Stimulated activated CD8-positive, alpha-beta memory T cell treated with anti-CD3 and anti-CD28 coated beads, Interleukin-7, amount 100 ng/mL, for 48 hours (primary cell): Measurements from ENCODE around the gene KCNAB2.

Experiments used
- DNase-seq, 2 donors: peaks; one replicate each; pipeline ENCODE4 v3.0.0-alpha.2; 2020; ENCODE audit warnings: low read depth in 1 of 2; ENCODE audit errors: extremely low read depth in 1 of 2

Gene KCNAB2

GRCh38 chr1:6045561-6045960 is at the start of gene KCNAB2:
Gene KCNAB2 (plus strand): TSS chr1:6045888. CDS start chr1:6051537, 5,649 bp downstream.
- no peak for DNase-seq

- DNase-seq, result no peak
Observed at GRCh38 chr1:5996641-5997270, 48.9 kb upstream of the KCNAB2 start.

GRCh38 chr1:5997316-5997715 is 48.4 kb upstream of the KCNAB2 start:
- DNase-seq, result no peak

GRCh38 chr1:5998051-5998905 is 47.4 kb upstream of the KCNAB2 start:
- DNase-seq, result no peak

- DNase-seq, result no peak
Observed at GRCh38 chr1:5998906-5999301, 46.8 kb upstream of the KCNAB2 start.

GRCh38 chr1:5999711-6000443 is 45.8 kb upstream of the KCNAB2 start:
- no peak for DNase-seq

- DNase-seq, result no peak
Observed at GRCh38 chr1:6000444-6001288, 45.0 kb upstream of the KCNAB2 start.

- DNase-seq, result no peak
Observed at GRCh38 chr1:6001992-6002576, 43.6 kb upstream of the KCNAB2 start.

- no peak for DNase-seq
Observed at GRCh38 chr1:6002714-6003501, 42.8 kb upstream of the KCNAB2 start.

GRCh38 chr1:6003568-6004411 is 41.9 kb upstream of the KCNAB2 start:
- no peak for DNase-seq

- no peak for DNase-seq
Observed at GRCh38 chr1:6004412-6005123, 41.1 kb upstream of the KCNAB2 start.

GRCh38 chr1:6005276-6005917 is 40.3 kb upstream of the KCNAB2 start:
- DNase-seq, result no peak

GRCh38 chr1:6006882-6007281 is 38.8 kb upstream of the KCNAB2 start:
- DNase-seq, result no peak

GRCh38 chr1:6007318-6008083 is 38.2 kb upstream of the KCNAB2 start:
- DNase-seq, result no peak

GRCh38 chr1:6008084-6008415 is 37.6 kb upstream of the KCNAB2 start:
- no peak for DNase-seq

- no peak for DNase-seq
Observed at GRCh38 chr1:6008696-6009095, 37.0 kb upstream of the KCNAB2 start.
